Lung (tissue), 12 donors: ENCODE data around the gene PLA2G4A. TPM values are rescaled to one million over a fixed set of nuclear protein-coding genes. Genes with fewer than 3 reads are reported as not detected.

ENCODE experiments used
- ATAC-seq: fragments of 200-7000 bp; cut with Tn5 transposase; one replicate; pipeline ENCODE4 v1.9.1; 2020; ENCODE audit warnings: moderate number of reproducible peaks; ENCODE audit not compliant: insufficient read depth, low FRiP score
- DNase-seq, 3 donors: peaks; one replicate each; pipeline ENCODE4 v3.0.0-alpha.2; 2013 to 2017
- H3K27ac ChIP-seq, 2 donors: one replicate each; pipeline ENCODE4 v1.5.1; 2013; ENCODE audit warnings: mild to moderate bottlenecking in 2 of 2, moderate library complexity in 2 of 2, control low read depth in 1 of 2, inconsistent platforms in 1 of 2, low read depth in 1 of 2, low read length in 1 of 2
- H3K27me3 ChIP-seq, 3 donors: one replicate each; pipeline ENCODE4 v1.5.1; 2013; ENCODE audit warnings: low read length in 2 of 3; ENCODE audit not compliant: control insufficient read depth in 3 of 3, insufficient read depth in 3 of 3
- H3K36me3 ChIP-seq, 4 donors: one replicate each; pipeline ENCODE4 v1.5.1; 2013; ENCODE audit warnings: low read length in 4 of 4, mild to moderate bottlenecking in 1 of 4, moderate library complexity in 1 of 4; ENCODE audit not compliant: control insufficient read depth in 4 of 4, insufficient read depth in 4 of 4
- H3K4me1 ChIP-seq, 5 donors: one replicate each; pipeline ENCODE4 v1.5.1; 2013; ENCODE audit warnings: low read length in 5 of 5, mild to moderate bottlenecking in 2 of 5, moderate library complexity in 1 of 5; ENCODE audit not compliant: control insufficient read depth in 5 of 5, insufficient read depth in 5 of 5
- H3K4me3 ChIP-seq: one replicate; pipeline ENCODE4 v1.5.1; 2013; ENCODE audit warnings: mild to moderate bottlenecking, control low read depth, moderate library complexity
- H3K9ac ChIP-seq, 2 donors: one replicate each; pipeline ENCODE4 v1.5.1; 2013; ENCODE audit warnings: low read length in 2 of 2, control low read depth in 1 of 2; ENCODE audit not compliant: insufficient read depth in 1 of 2
- H3K9me3 ChIP-seq, 4 donors: one replicate each; pipeline ENCODE4 v1.5.1; 2013; ENCODE audit warnings: low read length in 3 of 4, mild to moderate bottlenecking in 1 of 4, moderate library complexity in 1 of 4; ENCODE audit not compliant: control insufficient read depth in 4 of 4, insufficient read depth in 3 of 4
- WGBS, 2 donors: extraction: QIAGEN DNeasy Blood & Tissue Kit; methylation state at CpG; one replicate each; pipeline ENCODE4 v1.1.7; 2013; 5-methylcytosine and 5-hydroxymethylcytosine counted together
- polyA plus RNA-seq, 2 donors: library from polyadenylated mRNA; stranded (reverse); fragments of 200-250 nt; gene quantifications; one replicate each; pipeline ENCODE4 v1.2.1, GENCODE V29; 2013
- total RNA-seq, 2 donors: library from RNA; depleted of rRNA in 1 of 2; stranded (reverse); fragments of >200 nt in 1 of 2; gene quantifications; one replicate each; pipeline ENCODE4 v1.2.1, GENCODE V29; 2014 to 2021
- TF ChIP-seq, protein P1 (sequence below): IDR thresholded peaks from 2 replicates; pipeline ENCODE4 v1.5.1; 2012; ENCODE audit warnings: mild to moderate bottlenecking; ENCODE audit errors: control extremely low read depth, extremely low read depth
- donor health status: control.
- donor health status: control.
- donor health status: Bipolar disorder and iron deficiency.
- donor health status: healthy.
- donor health status: DM: yes; HTN: yes; CAD: no.

PLA2G4A gene
- total and polyA plus RNA-seq, 4 donors = 2.5 to 8.1 (median 6.4) TPM

DNA sequence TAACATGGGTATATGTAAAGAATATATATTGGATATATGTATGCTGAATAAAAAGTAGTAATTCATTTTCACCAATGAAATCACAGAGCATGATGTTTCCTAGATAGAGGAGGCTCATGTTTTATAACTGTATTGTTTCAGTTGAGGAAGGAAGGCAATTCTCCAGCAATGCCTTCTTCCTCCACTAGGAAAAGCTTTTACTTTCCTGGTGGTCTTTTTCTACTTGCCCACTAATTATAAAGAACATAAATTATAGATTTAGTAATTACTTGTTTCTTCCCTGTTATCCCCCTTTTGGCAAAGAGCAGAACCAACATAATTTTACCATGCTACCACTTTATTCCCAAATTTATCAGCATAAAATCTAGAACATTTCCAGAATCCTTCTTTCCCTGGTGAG lies 159.0 kb downstream of the PLA2G4A start:
- H3K4me1 ChIP-seq = no peaks in the 10 kb centered on the region
- no peak overlapping the region for H3K27ac ChIP-seq
- H3K36me3 ChIP-seq = peaks cover 0 to 3% (median 0%) of the 10 kb centered on the region in 4 donors
- TF ChIP-seq, protein P1, sequence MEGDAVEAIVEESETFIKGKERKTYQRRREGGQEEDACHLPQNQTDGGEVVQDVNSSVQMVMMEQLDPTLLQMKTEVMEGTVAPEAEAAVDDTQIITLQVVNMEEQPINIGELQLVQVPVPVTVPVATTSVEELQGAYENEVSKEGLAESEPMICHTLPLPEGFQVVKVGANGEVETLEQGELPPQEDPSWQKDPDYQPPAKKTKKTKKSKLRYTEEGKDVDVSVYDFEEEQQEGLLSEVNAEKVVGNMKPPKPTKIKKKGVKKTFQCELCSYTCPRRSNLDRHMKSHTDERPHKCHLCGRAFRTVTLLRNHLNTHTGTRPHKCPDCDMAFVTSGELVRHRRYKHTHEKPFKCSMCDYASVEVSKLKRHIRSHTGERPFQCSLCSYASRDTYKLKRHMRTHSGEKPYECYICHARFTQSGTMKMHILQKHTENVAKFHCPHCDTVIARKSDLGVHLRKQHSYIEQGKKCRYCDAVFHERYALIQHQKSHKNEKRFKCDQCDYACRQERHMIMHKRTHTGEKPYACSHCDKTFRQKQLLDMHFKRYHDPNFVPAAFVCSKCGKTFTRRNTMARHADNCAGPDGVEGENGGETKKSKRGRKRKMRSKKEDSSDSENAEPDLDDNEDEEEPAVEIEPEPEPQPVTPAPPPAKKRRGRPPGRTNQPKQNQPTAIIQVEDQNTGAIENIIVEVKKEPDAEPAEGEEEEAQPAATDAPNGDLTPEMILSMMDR = no peak
- H3K9me3 ChIP-seq = no peaks in the 10 kb centered on the region
- ATAC-seq (no peak), DNase-seq (no peak)
- no peak overlapping the region for H3K9ac ChIP-seq
- no peaks in the 10 kb centered on the region for H3K27me3 ChIP-seq
- no peak overlapping the region for H3K4me3 ChIP-seq

DNA sequence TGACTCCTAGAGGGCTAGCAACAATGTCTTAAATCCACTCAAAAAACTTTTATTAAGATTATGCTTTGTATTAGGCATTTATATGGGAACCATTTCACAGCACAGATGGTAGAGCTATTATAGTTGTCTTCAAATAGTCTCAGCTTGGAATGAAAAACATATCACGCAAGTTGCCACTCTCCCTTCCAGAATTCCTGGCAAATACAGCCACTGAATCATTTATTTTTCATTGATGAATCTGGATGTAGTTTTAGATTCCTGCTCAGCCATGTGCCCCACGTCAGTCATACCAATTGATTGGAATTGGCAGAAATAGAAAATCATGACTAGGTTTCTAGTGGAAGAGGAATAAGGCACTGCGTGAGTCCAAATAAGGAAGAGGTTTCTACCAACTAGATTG lies 165.2 kb downstream of the PLA2G4A start:
- DNase-seq (no peak), ATAC-seq (no peak)
- H3K4me1 ChIP-seq = no peaks in the 10 kb centered on the region
- no peak overlapping the region for H3K4me3 ChIP-seq
- no peaks in the 10 kb centered on the region for H3K9me3 ChIP-seq
- H3K27ac ChIP-seq = no peak overlapping the region
- TF ChIP-seq, protein P1 = no peak
- WGBS, 2 donors = 78 to 83% methylated on average over 3 of the region's 3 CpGs
- H3K9ac ChIP-seq = no peak overlapping the region
- no peaks in the 10 kb centered on the region for H3K36me3 ChIP-seq
- H3K27me3 ChIP-seq = no peaks in the 10 kb centered on the region

DNA sequence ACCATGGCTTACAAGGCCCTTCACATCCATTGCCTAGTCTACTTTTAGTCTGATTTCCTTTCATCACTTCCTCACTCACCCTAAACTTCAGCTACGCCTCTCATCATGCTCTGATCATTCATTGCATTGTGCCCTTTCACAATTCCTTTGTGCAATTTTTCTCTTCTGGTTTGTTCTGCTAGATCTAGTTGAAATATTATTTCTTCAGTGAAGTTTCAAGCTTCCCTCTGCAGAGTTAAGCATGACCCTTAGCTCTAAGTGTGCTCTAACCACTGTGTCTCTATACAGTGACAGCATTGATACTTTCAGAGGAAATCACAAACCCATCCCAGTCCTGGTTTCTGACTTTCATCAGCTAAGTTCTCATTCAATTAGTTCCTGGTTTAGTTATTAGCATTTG lies 166.1 kb downstream of the PLA2G4A start:
- Histone ChIP-seq H3K27ac (no peak overlapping the region), H3K9me3 (no peaks in the 10 kb centered on the region), H3K4me3 (no peak overlapping the region), H3K36me3 (no peaks in the 10 kb centered on the region), H3K4me1 (no peaks in the 10 kb centered on the region), H3K9ac (no peak overlapping the region), H3K27me3 (no peaks in the 10 kb centered on the region)
- WGBS, 2 donors = 12 to 70% methylated on average over 1 of the region's 1 CpG
- DNase-seq (no peak), ATAC-seq (no peak)
- TF ChIP-seq, protein P1 = no peak

DNA sequence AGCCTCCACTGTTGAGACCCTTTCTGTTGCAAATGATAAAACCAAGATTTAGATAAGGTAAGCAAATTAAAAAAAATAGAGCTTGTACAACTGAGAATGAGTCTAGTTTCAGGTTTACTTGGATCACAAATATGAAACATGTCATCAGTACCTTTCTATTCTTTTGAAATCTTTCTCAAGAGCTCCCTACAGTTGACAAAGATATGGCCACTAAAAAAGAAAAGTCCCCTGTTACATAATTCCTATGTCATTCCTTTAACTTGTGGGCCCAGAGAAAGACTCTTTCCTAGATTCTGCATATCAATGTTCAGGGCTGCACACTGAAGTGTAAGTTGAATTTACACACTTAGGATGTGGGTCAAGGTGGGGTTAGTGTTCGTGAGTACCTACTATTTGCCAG lies 168.1 kb downstream of the PLA2G4A start:
- Histone ChIP-seq H3K9me3 (no peaks in the 10 kb centered on the region), H3K36me3 (no peaks in the 10 kb centered on the region), H3K4me3 (no peak overlapping the region), H3K9ac (no peak overlapping the region), H3K27ac (no peak overlapping the region), H3K27me3 (no peaks in the 10 kb centered on the region), H3K4me1 (no peaks in the 10 kb centered on the region)
- TF ChIP-seq, protein P1 = no peak
- DNase-seq = no peak
- ATAC-seq = no peak
- WGBS, 2 donors = 69 to 86% methylated on average over 1 of the region's 1 CpG
